Tibial nerve (tissue), 4 donors: ENCODE measurements around the gene MYL11. TPM values are rescaled to one million over a fixed set of nuclear protein-coding genes. Genes with fewer than 3 reads are reported as not detected.

Experiments
- DNase-seq, 2 donors: peaks; one replicate each; pipeline ENCODE4 v3.0.0-alpha.2; 2019; ENCODE audit warnings: low spot score in 2 of 2
- H3K27ac ChIP-seq, 4 donors: fragments of 200-600 bp; sonication (generic) in 3 of 4; one replicate each; pipeline ENCODE4 v1.5.1; 2017 to 2019; ENCODE audit warnings: mild to moderate bottlenecking in 1 of 4
- H3K27me3 ChIP-seq, 2 donors: fragments of 200-600 bp; sonication (generic) in 1 of 2; one replicate each; pipeline versions ENCODE4 v1.5.1 to v1.6.0; 2017 to 2019
- H3K36me3 ChIP-seq, 3 donors: fragments of 200-600 bp; sonication (generic); one replicate each; pipeline ENCODE4 v1.5.1; 2018 to 2019
- H3K4me1 ChIP-seq, 4 donors: fragments of 200-600 bp; sonication (generic) in 3 of 4; one replicate each; pipeline ENCODE4 v1.5.1; 2017 to 2019
- H3K4me3 ChIP-seq, 4 donors: fragments of 200-600 bp; sonication (generic) in 3 of 4; one replicate each; pipeline ENCODE4 v1.5.1; 2017 to 2019; ENCODE audit warnings: mild to moderate bottlenecking in 1 of 4, moderate library complexity in 1 of 4
- H3K9me3 ChIP-seq, 4 donors: fragments of 200-600 bp; sonication (generic) in 3 of 4; one replicate each; pipeline ENCODE4 v1.5.1; 2017 to 2019
- CTCF ChIP-seq, 5 experiments: fragments of 200-600 bp in 3 of 5; fragments of 450-650 bp in 2 of 5; sonication (generic) in 3 of 5; IDR thresholded peaks; one replicate each; pipeline ENCODE4 v1.5.1; 2016 to 2019; ENCODE audit warnings: antibody characterized with exemption in 5 of 5, mild to moderate bottlenecking in 3 of 5, moderate library complexity in 2 of 5
- EP300 ChIP-seq, 2 donors: sonication (generic); formaldehyde crosslinking; IDR thresholded peaks; one replicate each; pipeline ENCODE4 v1.6.1; 2017; ENCODE audit warnings: antibody characterized with exemption in 2 of 2, mild to moderate bottlenecking in 1 of 2
- POLR2A ChIP-seq, 2 donors: fragments of 450-650 bp; IDR thresholded peaks; one replicate each; pipeline ENCODE4 v1.6.1; 2017; ENCODE audit warnings: antibody characterized with exemption in 2 of 2, mild to moderate bottlenecking in 2 of 2, moderate library complexity in 2 of 2
- WGBS, 2 donors: methylation state at CpG; one replicate each; pipeline ENCODE4 v1.1.5; 2018; 5-methylcytosine and 5-hydroxymethylcytosine counted together
- total RNA-seq, 4 donors: library from RNA; depleted of rRNA; stranded (reverse); fragments of >200 nt; gene quantifications; one replicate each; pipeline ENCODE4 v1.1.0, GENCODE V29; 2016

The MYL11 gene
- total RNA-seq, 4 donors from 2014 or later: not detected

- no peaks in the 10 kb centered on the region for H3K9me3 ChIP-seq
- no peaks in the 10 kb centered on the region for H3K27me3 ChIP-seq
- H3K36me3 ChIP-seq: no peaks in the 10 kb centered on the region
- H3K4me1 ChIP-seq: peaks cover 0 to 38% (median 25%) of the 10 kb centered on the region in 4 donors
- H3K4me3 ChIP-seq: no peak overlapping the region
- DNase-seq: no peak
- 73 to 79% methylated on average over 6 of the region's 6 CpGs for WGBS, 2 donors
- no peak for TF ChIP-seq CTCF (IDR thresholded peaks at IDR 0.05)
- no peak for TF ChIP-seq POLR2A (IDR thresholded peaks at IDR 0.05)
- no peak for TF ChIP-seq EP300 (IDR thresholded peaks at IDR 0.05)
- peak overlapping the region in 1 of 4 donors; percentile 96 for H3K27ac ChIP-seq
Observed at GRCh38 chr16:30372038-30372712, 2.4 kb upstream of the MYL11 start.

- Histone ChIP-seq H3K9me3 (no peaks in the 10 kb centered on the region), H3K27me3 (no peaks in the 10 kb centered on the region), H3K27ac (no peak overlapping the region), H3K36me3 (no peaks in the 10 kb centered on the region), H3K4me3 (no peak overlapping the region), H3K4me1 (peaks cover 0 to 35% (median 22%) of the 10 kb centered on the region in 4 donors)
- WGBS, 2 donors: 89 to 93% methylated on average over 5 of the region's 5 CpGs
- TF ChIP-seq CTCF (IDR thresholded peaks at IDR 0.05): no peak
- DNase-seq: no peak
Observed at GRCh38 chr16:30372725-30373124, 1.9 kb upstream of the MYL11 start.

GRCh38 chr16:30375864-30376263 lies 1.3 kb downstream of the MYL11 start:
- DNase-seq: no peak
- Histone ChIP-seq H3K36me3 (no peaks in the 10 kb centered on the region), H3K9me3 (no peaks in the 10 kb centered on the region), H3K27me3 (no peaks in the 10 kb centered on the region), H3K4me1 (peaks cover 0 to 26% (median 15%) of the 10 kb centered on the region in 4 donors), H3K27ac (peak overlapping the region in 1 of 4 donors; percentile 100), H3K4me3 (no peak overlapping the region)
- 84 to 92% methylated on average over 8 of the region's 8 CpGs for WGBS, 2 donors
- TF ChIP-seq CTCF (IDR thresholded peaks at IDR 0.05): no peak
- no peak for TF ChIP-seq EP300 (IDR thresholded peaks at IDR 0.05)
- TF ChIP-seq POLR2A (IDR thresholded peaks at IDR 0.05): no peak

- peak overlapping the region; percentile 99 to 100 (median 100) for H3K27ac ChIP-seq
Observed at GRCh38 chr16:30376461-30376902, 1.9 kb downstream of the MYL11 start.

More at GRCh38 chr16:30376461-30376902, 1.9 kb downstream of the MYL11 start:
- no peaks in the 10 kb centered on the region for H3K9me3 ChIP-seq
- DNase-seq: no peak
- 85 to 88% methylated on average over 8 of the region's 8 CpGs for WGBS, 2 donors
- H3K4me1 ChIP-seq: peaks cover 0 to 28% (median 14%) of the 10 kb centered on the region in 4 donors
- no peaks in the 10 kb centered on the region for H3K36me3 ChIP-seq
- no peaks in the 10 kb centered on the region for H3K27me3 ChIP-seq
- TF ChIP-seq CTCF (IDR thresholded peaks at IDR 0.05) (no peak), EP300 (IDR thresholded peaks at IDR 0.05) (no peak), POLR2A (IDR thresholded peaks at IDR 0.05) (no peak)
- no peak overlapping the region for H3K4me3 ChIP-seq
